GM12872 (cell line): ENCODE measurements around the gene SLC16A10.

Experiments
- CTCF ChIP-seq: IDR thresholded peaks from 3 replicates; pipeline ENCODE4 v1.5.1; 2011; ENCODE audit warnings: low read depth, mild to moderate bottlenecking, low read length, moderate library complexity; ENCODE audit not compliant: insufficient read depth

The SLC16A10 gene

GRCh38 chr6:111087106-111087835, at the start of gene SLC16A10:
Gene SLC16A10 (plus strand): TSS chr6:111087503. CDS start chr6:111087753, 250 bp downstream.
- no peak for TF ChIP-seq CTCF

- no peak for TF ChIP-seq CTCF
These were observed 48.6 kb upstream of the SLC16A10 start for GRCh38 chr6:111038534-111039252.

GRCh38 chr6:111041917-111042316, 45.4 kb upstream of the SLC16A10 start:
- TF ChIP-seq CTCF, result no peak

GRCh38 chr6:111047244-111047643, 40.1 kb upstream of the SLC16A10 start:
- no peak for TF ChIP-seq CTCF

GRCh38 chr6:111050261-111051023, 36.9 kb upstream of the SLC16A10 start:
- no peak for TF ChIP-seq CTCF

- no peak for TF ChIP-seq CTCF
These were observed 35.1 kb upstream of the SLC16A10 start for GRCh38 chr6:111052171-111052570.
